ENCODE results near the gene FADS6. TPM values are rescaled to one million over a fixed set of nuclear protein-coding genes. Genes with fewer than 3 reads are reported as not detected.
"Not testable (repeated sequence)": the region's sequence is repeated elsewhere in the genome, so short reads cannot be mapped to it uniquely, and the experiment has no call there.

FADS6 gene
- total RNA-seq, 1 experiment from 2014 or later: not detected

- Histone ChIP-seq H3K9me3 (ENCODE audit: low read length) (no peaks in the 10 kb centered on the region), H3K4me2 (ENCODE audit: low read length) (peak overlapping the region; percentile 100), H4K20me1 (ENCODE audit: low read length) (no peaks in the 10 kb centered on the region), H3K79me2 (ENCODE audit: low read length) (0 out of 2 replicates have a peak, but pooled peaks cover 3% of the 10 kb centered on the region), H3K4me3 (ENCODE audit: low read length) (peak overlapping the region; percentile 97), H3K36me3 (ENCODE audit: low read depth, low read length) (no peaks in the 10 kb centered on the region), H3K4me1 (ENCODE audit: insufficient read depth, low read length) (peaks cover 19% of the 10 kb centered on the region), H3K9me2 (replicated peaks; ENCODE audit: low read length) (no peaks in the 10 kb centered on the region), H3K27me3 (ENCODE audit: low read length) (no peaks in the 10 kb centered on the region), H3K9ac (ENCODE audit: low read length) (no peak overlapping the region), H2AFZ (ENCODE audit: low read length) (no peak overlapping the region), H3K27ac (ENCODE audit: low read length) (no peak overlapping the region), H3F3A (ENCODE audit: low read length, unreplicated experiment) (no peaks in the 10 kb centered on the region)
- DNase-seq: no peak
- no TSS peak for BruUV-seq (replicated peaks)
- intact Hi-C loops (cut with micrococcal nuclease): no loop called here
- POLR2A ChIA-PET (ENCODE audit: unreplicated experiment): no interaction called here
- TF ChIP-seq CTCF (conservative IDR thresholded peaks at IDR 0.05; ENCODE audit: low read depth, low read length): no peak
- TF ChIP-seq EZH2phosphoT487 (IDR thresholded peaks at IDR 0.05; ENCODE audit: borderline replicate concordance, low read length): no peak
- TF ChIP-seq EZH2 (IDR thresholded peaks at IDR 0.05; ENCODE audit: low read length, unreplicated experiment): no peak
- no peak for ATAC-seq
- CTCF ChIA-PET: no interaction called here
These were observed 21.9 kb downstream of the FADS6 start for GRCh38 chr17:74871356-74872076.

GRCh38 chr17:74870512-74870911 is 22.9 kb downstream of the FADS6 start:
- no peaks in the 10 kb centered on the region for H3K9me3 ChIP-seq (ENCODE audit: low read length)
- H3K4me1 ChIP-seq (ENCODE audit: insufficient read depth, low read length): peaks cover 19% of the 10 kb centered on the region
- no peaks in the 10 kb centered on the region for H3K36me3 ChIP-seq (ENCODE audit: low read depth, low read length)
- ATAC-seq: no peak
- no peaks in the 10 kb centered on the region for H3F3A ChIP-seq (ENCODE audit: low read length, unreplicated experiment)
- ChIA-PET POLR2A (ENCODE audit: unreplicated experiment) (no interaction called here), CTCF (no interaction called here)
- H3K79me2 ChIP-seq (ENCODE audit: low read length): 0 out of 2 replicates have a peak, but pooled peaks cover 3% of the 10 kb centered on the region
- TF ChIP-seq CTCF (conservative IDR thresholded peaks at IDR 0.05; ENCODE audit: low read depth, low read length) (no peak), EZH2phosphoT487 (IDR thresholded peaks at IDR 0.05; ENCODE audit: borderline replicate concordance, low read length) (no peak), EZH2 (IDR thresholded peaks at IDR 0.05; ENCODE audit: low read length, unreplicated experiment) (no peak)
- H3K4me2 ChIP-seq (ENCODE audit: low read length): no peak overlapping the region
- H3K27me3 ChIP-seq (ENCODE audit: low read length): no peaks in the 10 kb centered on the region
- intact Hi-C loops (cut with micrococcal nuclease): no loop called here
- no TSS peak for BruUV-seq (replicated peaks)
- H4K20me1 ChIP-seq (ENCODE audit: low read length): no peaks in the 10 kb centered on the region
- no peak overlapping the region for H3K27ac ChIP-seq (ENCODE audit: low read length)
- no peak overlapping the region for H2AFZ ChIP-seq (ENCODE audit: low read length)
- no peak overlapping the region for H3K9ac ChIP-seq (ENCODE audit: low read length)
- H3K9me2 ChIP-seq (replicated peaks; ENCODE audit: low read length): no peaks in the 10 kb centered on the region
- no peak overlapping the region for H3K4me3 ChIP-seq (ENCODE audit: low read length)
- peak; percentile 37 for DNase-seq

GRCh38 chr17:74870028-74870427 is 23.4 kb downstream of the FADS6 start:
- H4K20me1 ChIP-seq (ENCODE audit: low read length); H3K9me3 ChIP-seq (ENCODE audit: low read length); H2AFZ ChIP-seq (ENCODE audit: low read length); H3K27me3 ChIP-seq (ENCODE audit: low read length); POLR2A ChIA-PET (ENCODE audit: unreplicated experiment); H3K9me2 ChIP-seq (replicated peaks; ENCODE audit: low read length); H3K9ac ChIP-seq (ENCODE audit: low read length); CTCF ChIA-PET; intact Hi-C loops (cut with micrococcal nuclease); H3F3A ChIP-seq (ENCODE audit: low read length, unreplicated experiment); H3K4me3 ChIP-seq (ENCODE audit: low read length); BruUV-seq (replicated peaks); H3K27ac ChIP-seq (ENCODE audit: low read length); H3K4me2 ChIP-seq (ENCODE audit: low read length); ATAC-seq; H3K79me2 ChIP-seq (ENCODE audit: low read length); H3K36me3 ChIP-seq (ENCODE audit: low read depth, low read length); DNase-seq: not testable (repeated sequence)
- H3K4me1 ChIP-seq (ENCODE audit: insufficient read depth, low read length): peaks cover 19% of the 10 kb centered on the region

All from PC-3 (cell line).